GM12891 (cell line): Measurements from ENCODE around the gene RXFP1.

Experiments
- DNase-seq: peaks from one replicate; pipeline ENCODE4 v3.0.0; 2011; ENCODE audit warnings: low spot score; ENCODE audit not compliant: insufficient read length
- FAIRE-seq: peaks from 2 replicates; lab custom pipeline; 2011; peaks lifted over from hg19 to GRCh38; lab: Jason Lieb, UNC
- PAX5 ChIP-seq: IDR thresholded peaks from 2 replicates; pipeline ENCODE4 v1.6.1; 2011; ENCODE audit warnings: low read length, moderate library complexity, mild to moderate bottlenecking; ENCODE audit not compliant: insufficient read depth, severe bottlenecking
- POLR2A ChIP-seq: IDR thresholded peaks from 2 replicates; pipeline ENCODE4 v1.6.1; 2011; ENCODE audit warnings: low read depth, low read length, control low read depth
- POLR2AphosphoS5 ChIP-seq: IDR thresholded peaks from 2 replicates; pipeline ENCODE4 v1.6.1; 2011; ENCODE audit warnings: low read depth, low read length, control low read depth
- POU2F2 ChIP-seq: IDR thresholded peaks from 2 replicates; pipeline ENCODE4 v1.6.1; 2011; ENCODE audit warnings: low read depth, mild to moderate bottlenecking, control low read depth, low read length, moderate library complexity
- SPI1 ChIP-seq: IDR thresholded peaks from 2 replicates; pipeline ENCODE4 v1.6.1; 2011; ENCODE audit warnings: low read depth, low read length, control low read depth
- TAF1 ChIP-seq: IDR thresholded peaks from 2 replicates; pipeline ENCODE4 v1.6.1; 2011; ENCODE audit warnings: low read depth, low read length, control low read depth

RXFP1 gene

DNA sequence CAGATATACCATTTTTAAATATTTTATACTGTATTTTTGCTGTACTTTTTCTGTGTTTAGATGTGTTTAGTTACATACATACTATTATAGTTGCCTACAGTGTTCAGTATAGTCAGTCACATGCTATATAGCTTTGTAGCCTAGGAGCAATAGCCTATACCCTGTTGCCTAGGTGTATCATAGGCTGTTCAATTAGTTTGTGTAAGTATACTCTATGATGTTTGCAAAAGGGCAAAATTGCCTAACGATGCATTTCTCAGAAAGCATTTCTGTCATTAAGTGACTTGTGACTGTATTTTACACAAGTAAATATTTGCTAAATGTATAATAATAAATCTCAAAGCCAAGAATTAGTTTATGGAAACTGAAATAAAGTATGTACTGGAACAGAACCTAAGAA lies 159.9 kb downstream of the RXFP1 start:
- TF ChIP-seq POU2F2 (no peak), SPI1 (no peak), PAX5 (no peak), POLR2AphosphoS5 (no peak), POLR2A (no peak), TAF1 (no peak)
- no peak for FAIRE-seq
- DNase-seq, result no peak

DNA sequence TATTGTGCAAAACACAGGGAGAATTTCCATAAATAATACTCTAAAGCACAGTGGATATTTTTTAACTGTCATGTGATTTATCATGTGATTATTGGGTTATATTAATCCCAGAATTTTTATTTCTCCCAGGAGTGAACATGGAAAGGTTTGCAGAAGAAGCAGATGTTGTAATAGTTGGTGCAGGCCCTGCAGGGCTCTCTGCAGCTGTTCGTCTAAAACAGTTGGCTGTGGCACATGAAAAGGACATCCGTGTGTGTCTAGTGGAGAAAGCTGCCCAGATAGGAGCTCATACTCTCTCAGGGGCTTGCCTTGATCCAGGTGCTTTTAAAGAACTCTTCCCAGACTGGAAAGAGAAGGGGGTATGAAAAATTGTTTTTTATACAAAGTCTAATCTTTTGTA lies 160.4 kb downstream of the RXFP1 start:
- no peak for TF ChIP-seq POLR2A
- no peak for TF ChIP-seq PAX5
- no peak for TF ChIP-seq POLR2AphosphoS5
- TF ChIP-seq SPI1, result no peak
- FAIRE-seq (no peak), DNase-seq (no peak)

DNA sequence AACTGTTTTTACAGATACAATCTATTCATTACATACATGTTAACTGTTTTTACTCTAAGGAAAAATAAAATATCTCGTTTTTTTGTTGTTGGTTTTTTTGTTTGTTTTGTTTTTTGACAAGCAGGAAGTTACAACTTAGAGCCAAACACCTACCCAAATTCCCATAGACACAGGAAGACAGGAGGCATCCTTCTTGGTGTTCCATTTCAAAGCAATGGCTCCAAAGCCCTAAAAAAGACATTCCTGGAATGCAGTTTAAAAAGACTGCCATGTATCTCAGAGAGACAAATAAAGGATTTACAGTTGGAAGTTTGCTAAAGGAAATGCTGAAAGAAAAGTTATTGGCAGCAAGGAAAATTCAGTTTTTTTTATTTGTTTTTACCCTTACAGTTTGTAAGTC lies 167.1 kb downstream of the RXFP1 start:
- TF ChIP-seq POU2F2 (no peak), TAF1 (no peak), PAX5 (no peak)
- FAIRE-seq, result no peak
- no peak for DNase-seq
